Right lobe of liver (tissue), 6 donors: Measurements from ENCODE around the gene TPST1. TPM values are rescaled to one million over a fixed set of nuclear protein-coding genes. Genes with fewer than 3 reads are reported as not detected.
A peak's percentile ranks its signal among the peaks of the same experiment; 100 is the strongest.

Source experiments
- ATAC-seq, 4 donors: fragments of 200-7000 bp; cut with Tn5 transposase; one replicate each; pipeline ENCODE4 v1.9.1; 2020; ENCODE audit warnings: mild to moderate bottlenecking in 4 of 4, moderate library complexity in 4 of 4
- DNase-seq, 3 donors: peaks; one replicate each; pipeline ENCODE4 v3.0.0-alpha.2; 2020
- H3K27ac ChIP-seq, 3 donors: fragments of 200-600 bp; one replicate each; pipeline ENCODE4 v1.8.0; 2022
- H3K27me3 ChIP-seq, 2 donors: fragments of 200-600 bp; one replicate each; pipeline ENCODE4 v1.8.0; 2022
- H3K36me3 ChIP-seq, 4 donors: fragments of 200-600 bp; sonication (generic) in 1 of 4; one replicate each; pipeline versions ENCODE4 v1.5.1 to v1.8.0; 2017 to 2022; ENCODE audit warnings: control low read depth in 1 of 4
- H3K4me1 ChIP-seq, 4 donors: fragments of 200-600 bp; sonication (generic) in 1 of 4; one replicate each; pipeline versions ENCODE4 v1.5.1 to v1.8.0; 2017 to 2022; ENCODE audit warnings: control low read depth in 1 of 4
- H3K4me3 ChIP-seq, 3 donors: fragments of 200-600 bp; one replicate each; pipeline ENCODE4 v1.8.0; 2022
- H3K9me3 ChIP-seq, 4 donors: fragments of 200-600 bp; sonication (generic) in 1 of 4; one replicate each; pipeline versions ENCODE4 v1.5.1 to v1.8.0; 2017 to 2022; ENCODE audit warnings: control low read depth in 1 of 4
- POLR2A ChIP-seq: fragments of 450-650 bp; IDR thresholded peaks from one replicate; pipeline ENCODE4 v1.6.1; 2017; ENCODE audit warnings: antibody characterized with exemption, mild to moderate bottlenecking
- WGBS: methylation state at CpG from one replicate; pipeline ENCODE4 v1.1.6; 2018; ENCODE audit warnings: low coverage, low lambda C conversion rate; ENCODE audit not compliant: insufficient coverage; ENCODE audit errors: missing lambda C conversion rate; 5-methylcytosine and 5-hydroxymethylcytosine counted together
- intact Hi-C, 2 donors: fragments of 100-400 bp; cut with DNase I; formaldehyde crosslinking; loops; one replicate each; pipeline versions ENCODE4 v1.11.2 to v1.14.1; 2022
- total RNA-seq, 6 experiments: library from RNA; depleted of rRNA in 2 of 6; stranded (reverse); fragments of >200 nt in 2 of 6; fragmentation: NEBNext Ultra II Directional in 3 of 6; extraction: Animal tissue kit (Norgen Biotek cat#: 25700) in 3 of 6; gene quantifications; one replicate each; pipeline versions ENCODE4 v1.1.0 to v1.2.4, GENCODE V29; 2016 to 2023
- TF ChIP-seq, protein P1 (sequence below), 4 donors: fragments of 200-600 bp in 3 of 4; fragments of 450-650 bp in 1 of 4; IDR thresholded peaks; one replicate each; pipeline versions ENCODE4 v1.5.1 to v1.8.0; 2016 to 2022; ENCODE audit warnings: antibody characterized with exemption in 4 of 4, mild to moderate bottlenecking in 2 of 4
- donor health status: DM: no; HTN: yes; CAD: no.
- donor health status: DM: no; HTN: no; CAD: no.
- donor health status: DM: no; HTN: no; CAD: no.
- donor health status: DM: no; HTN: yes; CAD: no.
- donor health status: DM: no; HTN: yes; CAD: no.

TPST1 gene
- total RNA-seq, 6 experiments from 2014 or later: 18.0 to 40.5 (median 26.3) TPM

DNA sequence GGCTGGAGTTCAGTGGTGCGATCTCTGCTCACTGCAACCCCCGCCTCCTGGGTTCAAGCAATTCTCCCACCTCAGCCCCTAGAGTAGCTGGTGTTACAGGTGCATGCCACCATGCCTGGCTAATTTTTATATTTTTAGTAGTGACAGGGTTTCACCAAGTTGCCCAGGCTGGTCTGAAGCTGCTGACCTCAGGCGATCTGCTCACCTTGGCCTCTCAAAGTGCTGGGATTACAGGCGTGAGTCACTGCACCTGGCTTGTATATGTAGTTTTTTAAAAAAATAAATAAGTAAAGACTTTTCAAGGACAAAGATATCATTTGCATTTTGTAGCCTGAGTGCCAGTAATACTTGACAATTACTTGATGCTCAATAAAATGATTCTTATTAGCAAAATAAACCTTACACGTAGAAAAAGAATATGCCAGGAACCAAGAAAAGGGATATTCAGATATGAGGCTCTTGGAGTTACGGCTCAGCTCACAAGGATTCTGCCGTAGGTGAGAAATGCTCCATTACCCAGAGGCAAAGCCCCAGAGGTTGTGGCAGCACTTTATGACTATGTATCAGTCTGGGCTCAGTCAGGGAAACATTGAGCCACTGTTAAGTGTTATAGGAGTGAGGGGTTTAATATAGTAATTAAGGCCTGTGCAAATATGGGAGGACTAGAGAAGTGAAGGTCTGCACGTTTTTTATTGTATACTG, 98.5 kb downstream of the TPST1 start:
- H3K4me3 ChIP-seq: no peak overlapping the region
- intact Hi-C loops: no loop called here
- ATAC-seq (no peak), DNase-seq (no peak)
- TF ChIP-seq POLR2A: no peak
- TF ChIP-seq, protein P1, sequence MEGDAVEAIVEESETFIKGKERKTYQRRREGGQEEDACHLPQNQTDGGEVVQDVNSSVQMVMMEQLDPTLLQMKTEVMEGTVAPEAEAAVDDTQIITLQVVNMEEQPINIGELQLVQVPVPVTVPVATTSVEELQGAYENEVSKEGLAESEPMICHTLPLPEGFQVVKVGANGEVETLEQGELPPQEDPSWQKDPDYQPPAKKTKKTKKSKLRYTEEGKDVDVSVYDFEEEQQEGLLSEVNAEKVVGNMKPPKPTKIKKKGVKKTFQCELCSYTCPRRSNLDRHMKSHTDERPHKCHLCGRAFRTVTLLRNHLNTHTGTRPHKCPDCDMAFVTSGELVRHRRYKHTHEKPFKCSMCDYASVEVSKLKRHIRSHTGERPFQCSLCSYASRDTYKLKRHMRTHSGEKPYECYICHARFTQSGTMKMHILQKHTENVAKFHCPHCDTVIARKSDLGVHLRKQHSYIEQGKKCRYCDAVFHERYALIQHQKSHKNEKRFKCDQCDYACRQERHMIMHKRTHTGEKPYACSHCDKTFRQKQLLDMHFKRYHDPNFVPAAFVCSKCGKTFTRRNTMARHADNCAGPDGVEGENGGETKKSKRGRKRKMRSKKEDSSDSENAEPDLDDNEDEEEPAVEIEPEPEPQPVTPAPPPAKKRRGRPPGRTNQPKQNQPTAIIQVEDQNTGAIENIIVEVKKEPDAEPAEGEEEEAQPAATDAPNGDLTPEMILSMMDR (IDR thresholded peaks at IDR 0.05): no peak
- 86% methylated on average over 8 of the region's 8 CpGs for WGBS
- H3K36me3 ChIP-seq: no peaks in the 10 kb centered on the region
- no peak overlapping the region for H3K27ac ChIP-seq
- peaks cover 0 to 26% (median 11%) of the 10 kb centered on the region in 4 donors for H3K4me1 ChIP-seq
- H3K27me3 ChIP-seq: no peaks in the 10 kb centered on the region
- no peaks in the 10 kb centered on the region for H3K9me3 ChIP-seq

DNA sequence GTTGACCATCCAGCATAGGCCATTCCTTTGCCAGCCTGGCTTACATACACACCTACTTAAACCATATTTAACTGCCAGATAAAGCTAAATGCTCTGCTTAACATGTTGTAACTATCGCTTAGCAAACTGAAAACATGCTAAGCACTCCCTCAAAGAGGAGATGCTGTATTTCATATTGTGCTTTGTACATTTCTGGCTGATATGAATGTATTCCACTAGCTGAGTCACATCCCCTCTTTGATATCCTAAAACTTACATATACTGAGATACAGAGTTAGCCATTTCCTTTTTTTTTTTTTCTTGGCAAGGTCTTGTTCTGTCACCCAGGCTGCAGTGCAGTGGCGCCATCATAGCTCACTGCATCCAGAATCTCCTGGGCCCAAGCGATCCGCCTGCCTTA, 99.4 kb downstream of the TPST1 start:
- Histone ChIP-seq H3K27me3 (no peaks in the 10 kb centered on the region), H3K4me1 (peaks cover 0 to 28% (median 12%) of the 10 kb centered on the region in 4 donors), H3K36me3 (no peaks in the 10 kb centered on the region), H3K4me3 (no peak overlapping the region), H3K27ac (no peak overlapping the region), H3K9me3 (no peaks in the 10 kb centered on the region)
- TF ChIP-seq, protein P1 (IDR thresholded peaks at IDR 0.05): no peak
- no peak for TF ChIP-seq POLR2A
- ATAC-seq: peak in 1 of 4 donors; percentile 49
- intact Hi-C loops: no loop called here
- WGBS: 79% methylated on average over 4 of the region's 4 CpGs
- DNase-seq: no peak

DNA sequence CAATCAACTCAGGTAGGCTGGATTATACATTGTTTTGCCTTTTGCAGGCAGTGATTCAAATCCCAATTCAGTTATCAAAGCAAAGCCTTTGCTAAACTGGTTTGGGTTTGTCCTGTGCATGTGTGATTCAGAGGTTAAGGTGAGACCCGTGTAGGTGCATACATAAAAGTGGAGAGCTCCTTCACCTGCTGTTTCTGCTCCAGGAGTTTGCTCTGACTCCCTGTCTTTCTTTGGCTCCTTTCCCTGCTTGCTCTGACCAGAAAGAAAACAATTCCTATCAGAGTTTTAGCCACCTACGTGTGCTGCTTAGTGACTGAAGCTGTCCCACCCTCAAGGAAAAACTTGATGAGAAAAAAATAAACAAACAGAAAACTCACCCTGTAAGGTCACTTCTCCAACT, 101.1 kb downstream of the TPST1 start:
- no peak overlapping the region for H3K4me3 ChIP-seq
- DNase-seq (no peak), ATAC-seq (peak; percentile 14 to 37 (median 30))
- 14% methylated on average over 2 of the region's 2 CpGs for WGBS
- H3K4me1 ChIP-seq: peaks cover 0 to 40% (median 19%) of the 10 kb centered on the region in 4 donors
- no peaks in the 10 kb centered on the region for H3K36me3 ChIP-seq
- no peaks in the 10 kb centered on the region for H3K9me3 ChIP-seq
- TF ChIP-seq POLR2A: no peak
- TF ChIP-seq, protein P1 (IDR thresholded peaks at IDR 0.05): no peak
- peak overlapping the region; percentile 59 to 83 (median 81) for H3K27ac ChIP-seq
- no peaks in the 10 kb centered on the region for H3K27me3 ChIP-seq
- intact Hi-C loops: no loop called here

DNA sequence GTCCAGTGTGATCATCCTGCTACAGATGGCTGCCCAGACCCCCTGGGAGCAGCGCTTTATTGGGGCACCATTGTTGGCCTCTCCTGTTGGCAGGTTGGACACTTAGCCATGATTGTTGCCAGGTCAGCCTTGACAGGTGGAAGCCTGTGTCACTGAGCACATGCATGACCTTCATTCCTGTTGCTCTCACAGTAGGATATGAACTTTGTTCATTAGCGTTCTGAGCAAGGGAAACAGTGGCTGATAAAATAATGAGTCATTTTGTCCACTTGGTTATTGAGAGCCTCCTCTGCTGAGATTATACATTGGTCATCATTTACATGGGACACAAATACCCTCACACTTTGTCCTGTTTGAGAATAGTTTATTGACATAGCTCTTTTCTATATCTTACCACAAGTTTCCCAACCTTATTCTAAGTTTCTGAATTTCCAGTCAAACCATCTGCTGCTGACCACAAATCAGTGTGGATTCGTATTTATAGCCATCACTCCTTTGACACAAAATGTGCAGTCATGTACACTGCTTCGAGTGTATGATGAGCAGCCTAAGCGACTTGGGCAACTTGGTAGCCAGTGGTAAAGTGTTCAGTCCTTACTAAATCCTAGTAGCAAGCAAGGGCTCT, 102.6 kb downstream of the TPST1 start:
- H3K27ac ChIP-seq: peak overlapping the region; percentile 59 to 83 (median 81)
- WGBS: 74% methylated on average over 5 of the region's 5 CpGs

More for the DNA sequence above, 102.6 kb downstream of the TPST1 start:
- TF ChIP-seq POLR2A: no peak
- TF ChIP-seq, protein P1 (IDR thresholded peaks at IDR 0.05): no peak
- ATAC-seq (peak; percentile 83 to 92 (median 88)), DNase-seq (peak; percentile 55 to 66 (median 63))
- peaks cover 0 to 40% (median 19%) of the 10 kb centered on the region in 4 donors for H3K4me1 ChIP-seq
- no peaks in the 10 kb centered on the region for H3K9me3 ChIP-seq
- intact Hi-C loops: no loop called here
- no peak overlapping the region for H3K4me3 ChIP-seq
- H3K27me3 ChIP-seq: no peaks in the 10 kb centered on the region
- no peaks in the 10 kb centered on the region for H3K36me3 ChIP-seq
